HepG2 (cell line): Measurements from ENCODE around the gene NOTCH4. TPM values are rescaled to one million over a fixed set of nuclear protein-coding genes. Genes with fewer than 3 reads are reported as not detected.

Experiments used
- AGO2 ChIP-seq: fragments of 200-400 bp; formaldehyde crosslinking; optimal IDR thresholded peaks from 2 replicates; pipeline ENCODE3; 2017; ENCODE audit warnings: mild to moderate bottlenecking, low read depth, low read length, moderate library complexity
- CAMTA2 ChIP-seq: sonication (generic); formaldehyde crosslinking; IDR thresholded peaks from 2 replicates; pipeline ENCODE4 v1.4.0; 2020; ENCODE audit warnings: mild to moderate bottlenecking, missing genetic modification reagents, borderline replicate concordance
- CCAR2 ChIP-seq: fragments of 200-400 bp; formaldehyde crosslinking; optimal IDR thresholded peaks from 2 replicates; pipeline ENCODE3; 2018; ENCODE audit warnings: low read depth, mild to moderate bottlenecking, low read length, moderate library complexity
- EEA1 ChIP-seq: sonication (generic); formaldehyde crosslinking; IDR thresholded peaks from 2 replicates; pipeline ENCODE4 v1.5.1; 2020; ENCODE audit warnings: mild to moderate bottlenecking, missing genetic modification reagents, borderline replicate concordance
- ELF3 ChIP-seq: IDR thresholded peaks from 2 replicates; pipeline ENCODE4 v1.6.1; 2016; ENCODE audit warnings: missing genetic modification reagents, missing compliant biosample characterization
- FOXA3 ChIP-seq: IDR thresholded peaks from 2 replicates; pipeline ENCODE4 v1.6.1; 2016; ENCODE audit warnings: missing genetic modification reagents, missing compliant biosample characterization
- GATA4 ChIP-seq: sonication (generic); IDR thresholded peaks from 2 replicates; pipeline ENCODE4 v1.6.1; 2016; ENCODE audit warnings: antibody characterized with exemption, low read depth, borderline replicate concordance
- HDAC6 ChIP-seq: fragments of 200-600 bp; sonication (generic); IDR thresholded peaks from 2 replicates; pipeline ENCODE4 v1.7.0; 2017; ENCODE audit warnings: mild to moderate bottlenecking, antibody characterized with exemption, low read length, low read depth
- HOXA3 ChIP-seq: sonication (generic); formaldehyde crosslinking; IDR thresholded peaks from 2 replicates; pipeline ENCODE4 v1.5.0; 2020; ENCODE audit warnings: missing genetic modification reagents
- LCORL ChIP-seq, 2 experiments: fragments of 450-650 bp in 1 of 2; sonication (generic) in 1 of 2; formaldehyde crosslinking in 1 of 2; IDR thresholded peaks; 2 replicates each; pipeline versions ENCODE4 v1.5.0 to v1.6.1; 2017 to 2020; ENCODE audit warnings: antibody characterized with exemption in 1 of 2, missing genetic modification reagents in 1 of 2
- MYPOP ChIP-seq: sonication (generic); formaldehyde crosslinking; IDR thresholded peaks from 2 replicates; pipeline ENCODE4 v1.8.1; 2023; ENCODE audit warnings: mild to moderate bottlenecking, moderate library complexity, missing genetic modification reagents
- NFKBIZ ChIP-seq: IDR thresholded peaks from 2 replicates; pipeline ENCODE4 v1.6.1; 2018; ENCODE audit warnings: missing genetic modification reagents, missing compliant biosample characterization
- PAX8 ChIP-seq: sonication (generic); formaldehyde crosslinking; IDR thresholded peaks from 2 replicates; pipeline ENCODE4 v1.8.0; 2022; ENCODE audit warnings: mild to moderate bottlenecking, missing genetic modification reagents, borderline replicate concordance
- POLR2A ChIP-seq, 2 experiments: IDR thresholded peaks; 2 replicates each; pipeline ENCODE4 v1.6.1; 2011; ENCODE audit warnings: low read depth in 2 of 2, low read length in 2 of 2, mild to moderate bottlenecking in 1 of 2, moderate library complexity in 1 of 2; ENCODE audit not compliant: insufficient read depth in 1 of 2
- POLR2AphosphoS2 ChIP-seq: IDR thresholded peaks from 2 replicates; pipeline ENCODE4 v1.6.1; 2011; ENCODE audit warnings: low read depth, low read length, improper control_type of control experiment
- RAD21 ChIP-seq: fragments of 450-650 bp; formaldehyde crosslinking; IDR thresholded peaks from 2 replicates; pipeline ENCODE4 v1.5.0; 2020; ENCODE audit warnings: mild to moderate bottlenecking
- RARA ChIP-seq: IDR thresholded peaks from 2 replicates; pipeline ENCODE4 v1.6.1; 2016; ENCODE audit warnings: missing genetic modification reagents, missing compliant biosample characterization
- RBFOX2 ChIP-seq: fragments of 200-400 bp; formaldehyde crosslinking; IDR thresholded peaks from 2 replicates; pipeline ENCODE4 v1.6.1; 2017; ENCODE audit warnings: low read depth, mild to moderate bottlenecking, low read length
- STAG1 ChIP-seq: sonication (generic); formaldehyde crosslinking; IDR thresholded peaks from 2 replicates; pipeline ENCODE4 v1.4.0; 2020; ENCODE audit warnings: missing genetic modification reagents
- SUZ12 ChIP-seq: fragments of 150-350 bp; IDR thresholded peaks from 2 replicates; pipeline ENCODE4 v1.6.1; 2014; ENCODE audit warnings: low read depth, low read length
- ZBTB7B ChIP-seq: sonication (generic); formaldehyde crosslinking; IDR thresholded peaks from 2 replicates; pipeline ENCODE4 v1.4.0; 2020; ENCODE audit warnings: missing genetic modification reagents
- ZNF12 ChIP-seq: sonication (generic); formaldehyde crosslinking; IDR thresholded peaks from 2 replicates; pipeline ENCODE4 v1.5.0; 2020; ENCODE audit warnings: missing genetic modification reagents
- ZNF589 ChIP-seq: sonication (generic); formaldehyde crosslinking; conservative IDR thresholded peaks from 2 replicates; pipeline ENCODE4 v1.8.0; 2022; ENCODE audit warnings: mild to moderate bottlenecking, moderate library complexity, missing genetic modification reagents
- ZNF614 ChIP-seq: IDR thresholded peaks from 2 replicates; pipeline ENCODE4 v1.6.1; 2018; ENCODE audit warnings: missing biosample characterization, missing genetic modification reagents, inconsistent platforms, borderline replicate concordance
- ZNF83 ChIP-seq: sonication (generic); formaldehyde crosslinking; IDR thresholded peaks from 2 replicates; pipeline ENCODE4 v1.4.0; 2020; ENCODE audit warnings: missing genetic modification reagents, mild to moderate bottlenecking, borderline replicate concordance
- polyA plus RNA-seq, 8 experiments: library from polyadenylated mRNA; depleted of rRNA in 3 of 8; stranded (reverse) in 7 of 8; unstranded in 1 of 8; fragments of >200 nt; fragmentation: Illumina TruSeq in 4 of 8; extraction: Trizol in 4 of 8; gene quantifications; 2 replicates each; pipeline versions ENCODE4 v1.2.1 to v1.2.3, GENCODE V29; 2011 to 2016; ENCODE audit warnings: low read depth in 4 of 8, missing spikeins in 1 of 8, mixed read lengths in 1 of 8; ENCODE audit not compliant: insufficient read depth in 1 of 8
- total RNA-seq, 5 experiments: library from RNA; depleted of rRNA; stranded (reverse); fragments of >200 nt; fragmentation: Illumina TruSeq; extraction: Trizol; gene quantifications; 2 replicates each; pipeline ENCODE4 v1.2.3, GENCODE V29; 2016; ENCODE audit warnings: low read depth in 1 of 5
- TF ChIP-seq, protein P1 (sequence below): sonication (generic); formaldehyde crosslinking; IDR thresholded peaks from 2 replicates; pipeline ENCODE4 v1.4.0; 2020; ENCODE audit warnings: mild to moderate bottlenecking, missing genetic modification reagents
- TF ChIP-seq, protein P2 (sequence below): sonication (generic); formaldehyde crosslinking; IDR thresholded peaks from 2 replicates; pipeline ENCODE4 v1.4.0; 2020; ENCODE audit warnings: missing genetic modification reagents
- TF ChIP-seq, protein P3 (sequence below): sonication (generic); formaldehyde crosslinking; IDR thresholded peaks from 2 replicates; pipeline ENCODE4 v1.4.0; 2020; ENCODE audit warnings: missing genetic modification reagents, borderline replicate concordance

NOTCH4 gene
- total and polyA plus RNA-seq, 2 of the 13 experiments (the other 11 are each of a cell fraction or from before 2014, with no cell fraction given) = 0.51 to 0.83 TPM

GRCh38 chr6:32166411-32167061 is 57.3 kb downstream of the NOTCH4 start (continued):
- TF ChIP-seq, protein P1, sequence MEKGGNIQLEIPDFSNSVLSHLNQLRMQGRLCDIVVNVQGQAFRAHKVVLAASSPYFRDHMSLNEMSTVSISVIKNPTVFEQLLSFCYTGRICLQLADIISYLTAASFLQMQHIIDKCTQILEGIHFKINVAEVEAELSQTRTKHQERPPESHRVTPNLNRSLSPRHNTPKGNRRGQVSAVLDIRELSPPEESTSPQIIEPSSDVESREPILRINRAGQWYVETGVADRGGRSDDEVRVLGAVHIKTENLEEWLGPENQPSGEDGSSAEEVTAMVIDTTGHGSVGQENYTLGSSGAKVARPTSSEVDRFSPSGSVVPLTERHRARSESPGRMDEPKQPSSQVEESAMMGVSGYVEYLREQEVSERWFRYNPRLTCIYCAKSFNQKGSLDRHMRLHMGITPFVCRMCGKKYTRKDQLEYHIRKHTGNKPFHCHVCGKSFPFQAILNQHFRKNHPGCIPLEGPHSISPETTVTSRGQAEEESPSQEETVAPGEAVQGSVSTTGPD = no peak
- no peak for TF ChIP-seq SUZ12
- no peak for TF ChIP-seq ZNF83 (CRISPR knock-in tag)
- peak; percentile 19; the same call in 1 of the 2 replicates for TF ChIP-seq STAG1 (CRISPR knock-in tag)
- TF ChIP-seq FOXA3 = no peak
- no peak for TF ChIP-seq HOXA3 (CRISPR knock-in tag)
- no peak for TF ChIP-seq RAD21 (CRISPR knock-in tag)
- TF ChIP-seq, protein P2, sequence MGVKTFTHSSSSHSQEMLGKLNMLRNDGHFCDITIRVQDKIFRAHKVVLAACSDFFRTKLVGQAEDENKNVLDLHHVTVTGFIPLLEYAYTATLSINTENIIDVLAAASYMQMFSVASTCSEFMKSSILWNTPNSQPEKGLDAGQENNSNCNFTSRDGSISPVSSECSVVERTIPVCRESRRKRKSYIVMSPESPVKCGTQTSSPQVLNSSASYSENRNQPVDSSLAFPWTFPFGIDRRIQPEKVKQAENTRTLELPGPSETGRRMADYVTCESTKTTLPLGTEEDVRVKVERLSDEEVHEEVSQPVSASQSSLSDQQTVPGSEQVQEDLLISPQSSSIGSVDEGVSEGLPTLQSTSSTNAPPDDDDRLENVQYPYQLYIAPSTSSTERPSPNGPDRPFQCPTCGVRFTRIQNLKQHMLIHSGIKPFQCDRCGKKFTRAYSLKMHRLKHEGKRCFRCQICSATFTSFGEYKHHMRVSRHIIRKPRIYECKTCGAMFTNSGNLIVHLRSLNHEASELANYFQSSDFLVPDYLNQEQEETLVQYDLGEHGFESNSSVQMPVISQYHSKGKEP (CRISPR knock-in tag) = no peak
- TF ChIP-seq AGO2 = peak; percentile 87
- TF ChIP-seq ELF3 (CRISPR knock-in tag) = no peak
- no peak for TF ChIP-seq ZNF589 (CRISPR knock-in tag)
- no peak for TF ChIP-seq CCAR2
- TF ChIP-seq, protein P3, sequence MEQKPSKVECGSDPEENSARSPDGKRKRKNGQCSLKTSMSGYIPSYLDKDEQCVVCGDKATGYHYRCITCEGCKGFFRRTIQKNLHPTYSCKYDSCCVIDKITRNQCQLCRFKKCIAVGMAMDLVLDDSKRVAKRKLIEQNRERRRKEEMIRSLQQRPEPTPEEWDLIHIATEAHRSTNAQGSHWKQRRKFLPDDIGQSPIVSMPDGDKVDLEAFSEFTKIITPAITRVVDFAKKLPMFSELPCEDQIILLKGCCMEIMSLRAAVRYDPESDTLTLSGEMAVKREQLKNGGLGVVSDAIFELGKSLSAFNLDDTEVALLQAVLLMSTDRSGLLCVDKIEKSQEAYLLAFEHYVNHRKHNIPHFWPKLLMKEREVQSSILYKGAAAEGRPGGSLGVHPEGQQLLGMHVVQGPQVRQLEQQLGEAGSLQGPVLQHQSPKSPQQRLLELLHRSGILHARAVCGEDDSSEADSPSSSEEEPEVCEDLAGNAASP (CRISPR knock-in tag) = no peak
- TF ChIP-seq ZBTB7B (CRISPR knock-in tag) = no peak
- peak; percentile 77 for TF ChIP-seq RBFOX2
- TF ChIP-seq MYPOP = no peak
- no peak for TF ChIP-seq HDAC6
- TF ChIP-seq PAX8 (CRISPR knock-in tag) = no peak
- no peak for TF ChIP-seq CAMTA2 (CRISPR knock-in tag)
- 0 out of 4 replicates have a peak, but pooled peaks of 1 of the 2 experiments have one; percentile 38 for TF ChIP-seq POLR2A (IDR thresholded peaks at IDR 0.05; ENCODE audit: insufficient read depth in 1 of 2, low read depth in 2 of 2, low read length in 2 of 2)
- no peak for TF ChIP-seq RARA (CRISPR knock-in tag)
- no peak for TF ChIP-seq EEA1 (CRISPR knock-in tag)
- TF ChIP-seq LCORL (IDR thresholded peaks at IDR 0.05) = no peak
- no peak for TF ChIP-seq LCORL (CRISPR knock-in tag; IDR thresholded peaks at IDR 0.05)
- no peak for TF ChIP-seq GATA4
- TF ChIP-seq POLR2AphosphoS2 = no peak
- no peak for TF ChIP-seq ZNF614
- TF ChIP-seq NFKBIZ (CRISPR knock-in tag) = no peak
- TF ChIP-seq ZNF12 (CRISPR knock-in tag) = no peak
